Thyroid gland (tissue), 4 donors: ENCODE results near the gene TSPAN9. TPM values are rescaled to one million over a fixed set of nuclear protein-coding genes. Genes with fewer than 3 reads are reported as not detected.

ENCODE experiments used
- DNase-seq, 2 donors: peaks; one replicate each; pipeline ENCODE4 v3.0.0-alpha.2; 2019
- H3K27ac ChIP-seq, 3 donors: fragments of 200-600 bp; sonication (generic); 1 replicate in 2 of 3; 2 replicates in 1 of 3; pipeline ENCODE4 v1.5.1; 2016 to 2019; ENCODE audit warnings: mild to moderate bottlenecking in 1 of 3, moderate library complexity in 1 of 3
- H3K27me3 ChIP-seq: fragments of 200-600 bp; sonication (generic); one replicate; pipeline ENCODE4 v1.5.1; 2019
- H3K36me3 ChIP-seq, 2 donors: fragments of 200-600 bp; sonication (generic); one replicate each; pipeline ENCODE4 v1.5.1; 2016 to 2019
- H3K4me1 ChIP-seq, 2 donors: fragments of 200-600 bp; sonication (generic); one replicate each; pipeline ENCODE4 v1.5.1; 2017 to 2019
- H3K4me3 ChIP-seq, 3 donors: fragments of 200-600 bp; sonication (generic); replicated peaks in 1 of 3; 1 replicate in 2 of 3; 2 replicates in 1 of 3; pipeline ENCODE4 v1.5.1; 2016; ENCODE audit warnings: mild to moderate bottlenecking in 1 of 3
- H3K9me3 ChIP-seq: fragments of 200-600 bp; sonication (generic); one replicate; pipeline ENCODE4 v1.5.1; 2017
- CTCF ChIP-seq, 6 experiments: fragments of 200-600 bp in 3 of 6; fragments of 450-650 bp in 3 of 6; sonication (generic) in 3 of 6; IDR thresholded peaks; one replicate each; pipeline ENCODE4 v1.5.1; 2016 to 2019; ENCODE audit warnings: antibody characterized with exemption in 6 of 6, mild to moderate bottlenecking in 2 of 6, inconsistent platforms in 1 of 6, moderate library complexity in 1 of 6
- POLR2A ChIP-seq, 2 donors: fragments of 450-650 bp; IDR thresholded peaks; one replicate each; pipeline ENCODE4 v1.6.1; 2017; ENCODE audit warnings: antibody characterized with exemption in 2 of 2, mild to moderate bottlenecking in 2 of 2, moderate library complexity in 1 of 2
- WGBS, 2 donors: methylation state at CpG; one replicate each; pipeline ENCODE4 v1.1.5; 2017; 5-methylcytosine and 5-hydroxymethylcytosine counted together
- intact Hi-C: fragments of 100-400 bp; cut with DNase I; formaldehyde crosslinking; loops from one replicate; pipeline ENCODE4 v1.15.1; 2023
- total RNA-seq, 4 donors: library from RNA; depleted of rRNA; stranded (reverse); fragments of >200 nt; gene quantifications; one replicate each; pipeline ENCODE4 v1.2.3, GENCODE V29; 2016

Gene TSPAN9
- total RNA-seq, 4 donors from 2014 or later, result 26.9 to 47.5 (median 33.2) TPM

- no peak overlapping the region for H3K27ac ChIP-seq
- 93 to 97% methylated on average over 6 of the region's 6 CpGs for WGBS, 2 donors
- H3K27me3 ChIP-seq, result no peaks in the 10 kb centered on the region
- no peak overlapping the region for H3K4me3 ChIP-seq
- no peaks in the 10 kb centered on the region for H3K9me3 ChIP-seq
- DNase-seq, result no peak
- intact Hi-C loops, result no loop called here
- no peak for TF ChIP-seq CTCF (IDR thresholded peaks at IDR 0.05)
- TF ChIP-seq POLR2A (IDR thresholded peaks at IDR 0.05), result no peak
- H3K36me3 ChIP-seq, result no peaks in the 10 kb centered on the region
- peaks cover 13 to 28% of the 10 kb centered on the region in 2 donors for H3K4me1 ChIP-seq
Measured at GRCh38 chr12:3128498-3129293, 51.5 kb downstream of the TSPAN9 start.

- H3K4me1 ChIP-seq, result peaks cover 13 to 30% of the 10 kb centered on the region in 2 donors
- H3K9me3 ChIP-seq, result no peaks in the 10 kb centered on the region
- no peak overlapping the region for H3K27ac ChIP-seq
- no peak for DNase-seq
- H3K27me3 ChIP-seq, result no peaks in the 10 kb centered on the region
- WGBS, 2 donors, result 70 to 82% methylated on average over 11 to 12 of the region's 12 CpGs
- no peak overlapping the region for H3K4me3 ChIP-seq
- intact Hi-C loops, result loop anchor here (10.0 kb wide), 1 partner anchor 55 kb away; the partner anchor contains the start of gene TSPAN9
- no peaks in the 10 kb centered on the region for H3K36me3 ChIP-seq
- TF ChIP-seq POLR2A (IDR thresholded peaks at IDR 0.05) (no peak), CTCF (IDR thresholded peaks at IDR 0.05) (no peak)
Measured at GRCh38 chr12:3129301-3130056, 52.3 kb downstream of the TSPAN9 start.

DNA sequence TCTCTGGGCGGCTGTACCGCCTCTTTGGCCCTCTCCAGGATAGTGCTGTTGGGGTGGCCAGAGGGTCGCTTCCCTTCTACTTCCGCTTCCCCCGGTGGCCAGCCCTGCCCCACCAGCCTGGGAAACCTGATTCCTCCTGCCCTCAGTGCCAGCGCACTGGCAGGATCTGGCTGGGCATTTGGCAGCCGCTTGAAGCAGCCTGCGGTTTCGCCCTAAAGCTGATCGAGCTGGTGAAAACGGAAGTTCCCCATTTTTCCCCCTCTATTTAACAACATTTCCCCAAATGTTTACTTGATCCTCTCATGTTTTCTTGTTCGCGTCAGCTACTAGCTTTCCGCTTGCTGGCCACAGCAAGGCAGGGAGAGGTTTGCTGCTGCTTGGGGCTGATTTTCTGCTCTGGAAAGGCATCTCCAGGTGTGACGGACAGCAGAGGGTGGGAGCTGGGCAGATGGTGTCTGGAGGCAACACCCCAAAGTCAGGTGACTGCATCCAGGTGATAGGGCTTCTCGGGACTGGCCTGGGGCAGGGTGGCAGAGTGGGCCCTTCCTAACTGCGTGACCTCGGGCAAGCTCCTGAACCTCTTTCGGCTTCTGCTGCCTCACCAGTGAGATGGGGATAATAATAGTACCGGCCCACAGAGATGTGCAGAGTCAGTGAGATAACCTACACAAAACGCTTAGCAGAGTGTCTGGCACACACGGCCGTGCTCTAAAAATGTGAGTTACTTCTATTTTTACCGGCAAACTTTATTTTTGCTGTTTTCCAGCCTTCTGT is 53.1 kb downstream of the TSPAN9 start:
- WGBS, 2 donors, result 73 to 75% methylated on average over 23 to 24 of the region's 24 CpGs
- DNase-seq, result no peak
- peaks cover 13 to 30% of the 10 kb centered on the region in 2 donors for H3K4me1 ChIP-seq
- no peaks in the 10 kb centered on the region for H3K9me3 ChIP-seq
- H3K4me3 ChIP-seq, result no peak overlapping the region
- no peak overlapping the region for H3K27ac ChIP-seq
- no peaks in the 10 kb centered on the region for H3K27me3 ChIP-seq
- TF ChIP-seq POLR2A (IDR thresholded peaks at IDR 0.05) (no peak), CTCF (IDR thresholded peaks at IDR 0.05) (no peak)
- intact Hi-C loops, result loop anchor here (10.0 kb wide), 1 partner anchor 55 kb away; the partner anchor contains the start of gene TSPAN9
- no peaks in the 10 kb centered on the region for H3K36me3 ChIP-seq

DNA sequence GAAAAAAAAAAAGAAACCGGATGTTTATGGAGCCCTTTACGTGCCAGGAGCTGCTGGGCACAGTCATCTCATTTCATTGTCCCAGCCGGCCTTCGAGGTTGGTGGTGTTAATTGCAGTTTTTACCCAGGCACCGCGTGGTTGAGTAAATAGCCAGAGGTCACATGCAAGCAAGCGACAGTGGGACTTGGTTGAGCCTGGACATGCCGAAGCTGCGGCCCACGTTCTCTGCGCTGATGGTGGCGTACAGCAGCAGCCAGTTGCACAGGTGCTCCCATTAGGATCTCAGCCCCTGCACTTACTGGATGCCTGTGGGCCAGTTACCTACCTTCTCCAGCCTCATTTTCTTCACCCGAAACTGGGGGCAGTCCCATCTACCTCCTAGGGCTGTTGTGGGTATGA is 54.0 kb downstream of the TSPAN9 start:
- Histone ChIP-seq H3K36me3 (no peaks in the 10 kb centered on the region), H3K27me3 (no peaks in the 10 kb centered on the region), H3K4me1 (peaks cover 13 to 25% of the 10 kb centered on the region in 2 donors), H3K4me3 (no peak overlapping the region), H3K27ac (no peak overlapping the region), H3K9me3 (no peaks in the 10 kb centered on the region)
- intact Hi-C loops, result loop anchor here (10.0 kb wide), 1 partner anchor 56 kb away; the partner anchor contains the start of gene TSPAN9
- no peak for DNase-seq
- no peak for TF ChIP-seq CTCF (IDR thresholded peaks at IDR 0.05)
- no peak for TF ChIP-seq POLR2A (IDR thresholded peaks at IDR 0.05)
- 82 to 87% methylated on average over 13 of the region's 13 CpGs for WGBS, 2 donors
